NCI-H128 (cell line): ENCODE measurements around the gene P4HB.

Experiments used
- DNase-seq: peaks from one replicate; lab custom pipeline; 2025; ENCODE audit not compliant: unreplicated experiment; lab: John Stamatoyannopoulos, UW

P4HB gene

DNA sequence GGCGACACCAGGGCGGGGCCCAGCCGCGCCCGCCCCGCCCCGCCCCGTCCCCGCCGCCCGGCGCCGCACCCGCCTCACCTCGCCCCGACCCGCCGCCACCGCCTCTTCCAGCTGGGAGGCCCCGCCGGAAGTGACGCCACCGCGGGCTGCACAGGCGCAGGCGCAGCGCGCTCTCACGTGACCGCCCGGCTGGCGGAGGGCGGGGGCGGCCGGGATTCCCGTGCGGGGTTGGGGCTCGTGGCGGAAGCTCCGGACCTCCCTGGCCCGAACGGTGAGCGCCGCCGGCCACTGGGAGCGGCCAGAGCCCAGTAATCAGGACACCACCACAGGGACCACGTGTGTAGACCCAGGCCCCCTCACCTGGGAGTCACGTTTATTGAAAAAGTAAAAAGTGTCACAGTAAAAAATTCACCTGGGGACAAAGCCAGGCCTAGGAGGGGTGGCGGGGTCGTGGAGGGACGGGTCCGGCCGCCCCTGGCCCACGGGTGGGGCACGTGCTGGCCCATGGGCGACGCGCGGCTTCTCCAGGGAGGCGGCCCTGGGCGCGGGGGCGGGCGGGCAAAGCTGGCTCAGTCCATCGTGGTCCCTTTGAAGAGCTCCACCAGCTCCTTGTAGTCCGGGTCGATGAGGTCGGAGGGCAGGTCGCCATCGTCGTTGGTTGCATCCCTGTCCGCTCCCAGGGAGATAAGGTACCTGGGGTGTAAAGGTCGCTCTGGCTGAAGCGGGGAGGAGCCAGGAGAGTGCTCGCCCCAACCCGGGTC, 27.0 kb downstream of the P4HB start, which contains the start of gene MCRIP1:
Gene MCRIP1 (minus strand): TSS at position 132 of the 761 bp plus-strand sequence. CDS start 8,785 bp downstream, outside the sequence.
- peak; percentile 76 for DNase-seq

DNA sequence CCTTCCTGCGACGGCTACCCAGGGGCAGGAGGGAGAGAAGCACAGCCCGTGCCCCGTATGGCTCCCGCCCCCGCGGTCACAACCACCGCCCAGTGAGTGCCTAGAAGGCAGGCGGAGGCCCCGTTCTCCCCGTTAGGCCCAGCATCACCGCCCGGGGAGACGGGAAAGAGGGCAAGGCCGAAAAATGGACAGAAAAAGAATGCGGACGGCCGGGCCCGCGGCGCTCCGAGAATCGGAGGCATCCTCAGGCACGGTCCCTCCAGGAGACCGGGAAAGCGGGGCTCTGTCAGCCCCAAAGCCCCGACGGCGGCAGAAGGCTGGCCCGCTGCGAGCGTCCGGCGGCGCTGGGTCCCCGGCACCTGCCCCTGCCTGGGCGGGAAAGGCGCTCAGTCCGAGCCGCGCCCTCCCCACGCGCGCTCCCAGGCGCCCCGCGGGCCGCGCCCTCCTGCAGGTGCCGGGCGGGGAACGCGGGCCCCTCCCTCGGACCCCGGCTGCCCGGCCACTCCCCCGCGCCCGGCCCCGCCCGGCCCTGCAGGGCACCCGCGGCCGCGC, 27.7 kb downstream of the P4HB start:
- DNase-seq = no peak

DNA sequence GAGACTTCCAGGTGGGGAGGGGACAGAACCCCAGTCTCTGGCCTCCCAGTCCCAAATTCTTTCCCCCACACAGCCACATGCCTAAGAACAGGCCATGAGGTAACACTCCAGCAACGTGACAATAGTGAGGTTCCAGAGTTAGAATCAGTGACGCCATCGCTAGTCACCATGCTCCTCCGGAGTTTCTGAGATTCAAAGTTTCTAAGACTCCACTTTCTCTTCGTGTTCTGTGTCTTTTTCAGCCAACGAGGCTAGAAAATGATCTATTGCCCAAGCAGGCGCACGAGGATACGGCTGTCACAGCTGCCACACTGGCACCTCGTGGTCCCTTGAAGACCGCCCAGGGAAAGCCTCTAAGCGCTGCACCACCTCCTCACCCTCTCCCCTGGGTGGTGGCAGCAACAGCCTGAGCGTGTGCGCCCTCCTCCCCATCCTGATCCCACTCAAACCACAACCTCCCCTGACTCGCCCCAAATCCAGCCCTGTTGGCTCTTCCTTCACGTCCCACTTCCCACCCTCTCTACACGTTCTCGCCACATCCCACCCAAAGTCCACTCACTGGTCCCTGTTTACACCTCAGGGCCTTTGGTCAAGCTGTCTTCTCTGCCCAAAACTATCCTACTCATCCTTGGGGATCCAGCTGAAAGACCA, 28.3 kb downstream of the P4HB start:
- DNase-seq = no peak

DNA sequence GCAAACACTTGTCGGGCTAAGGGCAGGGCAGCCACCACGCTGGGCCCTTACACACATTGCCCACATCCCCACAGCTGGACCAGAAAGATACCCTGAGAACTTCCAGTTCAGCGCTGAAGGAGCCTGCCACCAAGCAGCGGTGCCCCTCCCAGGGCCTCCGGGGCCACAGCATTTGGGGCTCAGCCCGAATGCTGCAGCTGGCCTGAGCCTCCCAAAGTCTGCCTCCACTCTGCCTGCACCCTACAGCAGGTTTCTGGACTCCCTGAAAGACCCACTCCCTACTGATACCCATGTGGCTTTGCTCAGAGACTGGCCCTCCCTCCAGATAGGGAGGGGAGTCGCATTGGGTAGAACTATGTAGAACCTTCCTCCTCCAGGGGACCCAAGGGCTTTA, 28.8 kb downstream of the P4HB start:
- no peak for DNase-seq

DNA sequence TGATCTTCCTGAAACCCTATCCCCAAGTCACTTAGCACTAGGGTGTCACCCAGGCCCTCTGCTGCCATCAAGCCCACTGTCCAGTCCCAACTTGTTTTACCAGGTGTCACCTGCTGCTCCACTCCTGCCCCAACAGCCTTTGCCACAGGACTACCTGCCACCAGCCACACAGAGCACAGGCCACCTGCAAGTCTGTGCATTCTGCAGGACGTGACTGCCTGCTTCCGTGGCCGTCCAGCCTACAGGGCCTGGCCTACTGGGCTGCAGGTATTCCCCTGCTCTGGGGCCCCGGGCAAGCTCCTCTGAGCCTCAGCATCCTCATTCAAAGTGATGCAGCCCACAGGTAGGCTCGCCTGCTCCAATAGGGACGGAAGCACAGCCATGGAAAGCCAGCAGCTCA, 30.5 kb downstream of the P4HB start:
- DNase-seq = no peak

DNA sequence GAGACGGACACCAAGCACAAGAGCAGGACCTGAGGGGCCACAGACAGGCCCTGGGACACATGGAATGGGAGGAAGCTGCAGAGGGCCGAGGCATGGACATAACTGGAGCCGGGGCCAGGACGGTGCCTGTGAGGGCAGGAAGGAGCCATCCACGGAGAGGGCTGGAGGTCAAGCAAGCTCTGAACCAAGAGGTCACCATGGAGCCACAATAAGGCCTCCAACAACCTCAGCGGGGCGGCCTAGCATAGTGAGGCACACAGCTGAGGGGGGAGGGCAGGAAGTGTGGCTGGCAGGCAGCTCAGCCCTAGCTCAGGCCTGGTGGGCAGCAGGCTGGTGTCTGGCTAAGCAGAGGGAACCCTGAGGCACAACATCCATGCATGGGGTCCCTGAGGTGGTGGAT, 31.7 kb downstream of the P4HB start:
- no peak for DNase-seq

DNA sequence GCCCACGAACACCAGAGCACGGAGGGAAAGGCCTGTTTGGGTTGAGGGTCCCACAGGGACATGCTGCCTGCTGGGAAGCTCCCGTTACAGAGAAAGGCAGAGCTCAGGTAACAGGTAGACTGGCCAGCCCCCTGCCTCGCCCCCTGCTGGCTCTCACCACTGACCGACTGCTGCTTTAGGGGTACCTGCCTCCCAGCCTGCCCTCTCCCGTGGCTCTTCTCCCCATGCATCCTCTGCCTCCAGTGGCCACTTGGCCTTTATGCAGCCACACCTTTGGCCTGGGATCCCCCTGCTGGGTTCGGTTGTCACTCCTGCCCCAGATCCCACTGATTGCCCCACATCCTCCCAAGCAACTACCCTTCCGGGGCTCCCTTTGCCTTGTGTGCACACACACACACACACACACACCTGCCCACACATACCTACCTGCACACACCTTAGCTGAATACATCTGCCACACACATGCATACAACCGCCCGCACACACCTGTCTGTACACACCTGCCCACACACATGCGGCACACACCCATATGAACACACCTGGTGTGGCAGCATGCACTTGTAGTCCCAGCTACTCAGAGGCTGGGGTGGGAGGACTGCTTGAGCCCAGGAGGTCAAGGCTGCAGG, 34.4 kb downstream of the P4HB start:
- DNase-seq = no peak

DNA sequence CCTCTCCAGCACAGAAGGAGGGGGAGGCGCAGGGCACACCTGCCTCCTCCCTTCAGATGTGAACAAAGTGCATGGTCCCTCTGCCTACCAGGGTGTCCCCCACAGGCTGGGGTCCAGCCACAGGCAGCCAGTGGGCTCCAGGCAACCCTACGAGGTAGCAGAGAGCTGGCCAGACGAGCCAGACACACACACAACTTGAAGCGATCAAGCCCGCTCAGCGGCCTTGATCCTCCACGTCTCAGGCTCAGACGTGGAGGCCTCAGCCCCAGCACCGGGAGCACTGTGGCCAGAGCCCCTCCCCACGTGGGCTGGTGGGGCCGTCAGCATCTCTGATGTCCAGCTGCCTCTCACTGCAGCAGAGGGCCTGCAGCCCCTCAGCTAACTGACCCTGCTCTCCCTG, 35.7 kb downstream of the P4HB start:
- DNase-seq = no peak

DNA sequence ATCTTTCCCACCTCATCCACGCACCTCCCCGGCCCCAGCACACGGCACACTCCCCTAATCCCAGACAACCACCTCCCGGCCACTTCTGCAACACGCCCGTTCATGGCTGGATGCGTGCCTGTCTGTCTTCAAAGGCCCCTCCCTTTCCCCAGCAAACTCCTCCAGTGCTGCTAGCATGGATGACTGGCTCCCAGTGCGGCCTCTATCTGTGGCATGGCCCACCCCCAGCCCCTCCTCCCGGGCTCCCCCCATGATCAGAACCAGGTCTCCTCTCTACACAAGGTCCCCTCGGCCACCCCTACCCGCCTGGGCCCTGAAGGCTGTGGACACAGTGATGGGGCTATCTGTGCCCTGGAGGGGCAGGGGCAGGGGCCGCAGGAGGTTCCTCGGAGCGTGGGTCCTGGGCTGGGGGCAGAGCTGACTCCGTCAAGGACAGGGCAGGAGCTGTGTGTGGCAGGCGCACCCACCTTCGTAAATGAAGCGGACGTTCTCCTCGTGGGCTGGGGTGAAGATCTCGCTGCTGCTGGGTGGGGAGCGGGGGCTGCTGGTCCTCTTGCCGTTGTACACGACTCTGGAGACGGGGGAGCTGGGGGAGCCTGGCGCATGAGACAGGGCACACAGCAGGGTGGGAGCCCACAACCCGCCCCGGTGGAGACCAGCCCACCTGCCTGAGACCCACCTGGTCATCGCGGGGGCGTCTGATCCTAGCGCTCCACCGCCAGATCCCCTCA, 36.4 kb downstream of the P4HB start:
- no peak for DNase-seq

DNA sequence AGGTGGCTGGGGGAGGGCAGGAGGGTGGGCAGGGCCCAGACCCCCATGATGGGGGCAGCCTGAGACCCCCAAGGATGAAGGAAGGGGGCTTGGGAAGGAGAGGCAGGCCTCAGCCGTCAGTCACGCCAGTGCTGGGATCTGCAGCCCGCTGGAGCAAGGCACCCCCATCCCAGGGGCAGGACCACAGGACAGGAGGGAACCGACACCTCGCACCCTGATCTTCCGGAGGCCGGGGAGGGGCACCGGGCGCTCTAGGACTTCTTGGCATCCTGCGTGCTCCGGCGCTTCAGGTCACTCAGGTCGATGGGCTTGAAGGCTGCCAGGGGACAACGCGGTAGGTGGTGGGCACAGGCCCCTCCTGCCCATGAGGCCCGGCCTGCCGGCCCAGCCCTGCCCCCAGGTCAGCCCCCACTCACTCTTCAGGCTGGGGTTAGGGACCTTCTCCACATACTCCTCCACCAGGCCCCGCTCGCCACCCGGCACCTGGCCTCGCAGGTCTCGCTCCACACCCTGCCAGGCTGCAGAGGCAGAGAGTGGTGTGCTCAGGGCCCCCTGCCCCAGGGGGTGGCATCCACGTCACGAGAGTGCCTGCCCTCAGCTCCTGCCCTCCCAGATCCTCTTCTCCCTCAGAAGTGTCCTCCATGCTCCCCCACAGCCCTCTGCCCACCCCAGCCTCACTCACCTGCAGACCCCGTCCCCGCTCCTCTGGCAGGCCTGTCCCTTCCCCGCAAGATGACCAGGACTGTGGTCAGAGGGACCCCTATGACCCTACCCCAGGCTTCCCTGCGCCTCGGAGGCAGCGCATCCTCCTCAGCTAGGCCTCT, 37.1 kb downstream of the P4HB start:
- no peak for DNase-seq

DNA sequence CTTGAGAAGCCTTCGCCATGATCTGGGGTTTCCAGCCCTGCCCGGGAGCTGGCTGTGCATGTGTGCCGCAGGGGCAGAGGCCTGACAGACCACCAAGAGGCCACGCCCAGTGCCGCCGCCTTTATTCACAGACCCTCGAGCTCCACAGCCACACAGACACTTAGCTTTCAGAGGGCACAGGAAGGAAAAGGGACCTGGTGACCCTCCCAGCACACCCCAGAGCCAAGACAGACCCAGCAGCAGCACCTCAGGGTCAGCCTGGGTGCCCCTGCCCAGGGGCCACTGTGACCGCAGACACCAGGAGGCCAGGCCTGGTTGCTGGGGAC, 38.1 kb downstream of the P4HB start:
- DNase-seq = no peak

DNA sequence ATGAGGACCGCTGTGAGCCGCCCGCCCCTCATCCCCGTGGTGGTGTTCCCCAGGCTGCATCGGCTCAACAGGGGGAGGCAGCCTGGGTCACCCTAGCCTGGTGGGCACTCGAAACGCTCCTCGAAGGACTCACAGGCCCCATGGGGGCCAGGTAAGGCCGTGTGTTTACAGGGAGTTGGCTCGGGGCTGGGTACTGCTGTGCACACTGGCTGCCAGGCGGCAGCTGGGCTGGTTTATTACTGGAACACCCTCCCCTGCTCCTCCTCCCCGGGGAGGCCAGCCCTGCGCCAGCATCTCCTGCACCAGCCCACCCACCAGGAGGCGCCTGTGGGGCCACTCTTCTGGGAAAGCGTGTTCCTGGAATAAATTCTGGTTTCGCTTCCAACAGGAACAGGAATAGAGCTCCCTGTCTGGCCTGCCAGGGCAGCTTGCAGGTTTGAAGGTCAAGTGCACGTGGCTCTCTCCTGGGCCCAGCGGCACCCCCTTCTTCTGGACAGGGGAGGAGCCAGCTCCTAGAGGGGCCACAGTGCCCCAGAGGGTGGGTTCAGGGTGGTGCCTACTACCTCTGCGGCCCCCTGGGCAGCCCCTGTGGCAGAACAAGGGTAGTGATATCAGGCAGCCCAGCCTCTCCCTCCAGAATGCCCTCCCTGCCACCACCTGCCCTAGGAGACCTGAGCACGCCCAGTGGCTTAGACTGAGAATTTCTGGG, 38.6 kb downstream of the P4HB start:
- DNase-seq = no peak

DNA sequence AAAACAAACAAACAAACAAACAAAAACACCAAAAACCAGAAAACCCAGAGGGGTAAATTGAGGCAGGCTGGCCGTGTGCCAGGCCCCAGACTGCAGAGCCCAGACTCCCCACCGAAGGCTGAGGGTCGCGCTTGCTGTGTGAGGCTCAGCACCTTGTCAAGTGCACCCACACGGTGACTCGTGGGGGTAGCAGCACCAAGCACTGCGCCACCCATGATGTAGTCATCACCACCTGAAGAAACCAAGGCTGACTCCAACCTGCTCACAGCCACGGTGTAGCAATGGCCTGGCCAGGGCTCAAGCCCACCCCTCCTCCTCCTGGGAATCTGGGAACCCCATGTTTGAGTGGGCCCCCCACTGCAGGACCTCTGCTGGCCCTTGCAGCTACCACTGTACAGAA, 39.2 kb downstream of the P4HB start:
- no peak for DNase-seq

DNA sequence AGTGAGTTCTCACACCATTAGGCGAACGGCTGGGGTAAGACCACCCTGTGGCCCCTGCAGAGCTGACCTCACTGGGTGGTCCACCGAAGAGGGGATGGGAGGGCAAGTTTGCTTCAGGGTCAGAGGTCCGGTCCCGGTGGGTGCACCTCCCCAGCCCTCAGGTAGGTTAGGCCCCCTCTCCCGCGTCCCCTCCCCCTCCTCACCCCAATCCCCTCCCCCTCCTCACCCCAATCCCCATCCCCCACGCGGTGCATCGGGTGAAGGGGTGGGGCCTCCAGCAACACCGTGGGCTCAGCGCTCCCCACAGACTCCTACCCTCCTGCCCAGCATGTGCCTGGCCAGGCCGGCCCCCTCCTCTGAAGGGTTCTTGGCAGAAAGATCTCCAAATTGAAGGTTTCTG, 40.6 kb downstream of the P4HB start:
- DNase-seq = no peak

DNA sequence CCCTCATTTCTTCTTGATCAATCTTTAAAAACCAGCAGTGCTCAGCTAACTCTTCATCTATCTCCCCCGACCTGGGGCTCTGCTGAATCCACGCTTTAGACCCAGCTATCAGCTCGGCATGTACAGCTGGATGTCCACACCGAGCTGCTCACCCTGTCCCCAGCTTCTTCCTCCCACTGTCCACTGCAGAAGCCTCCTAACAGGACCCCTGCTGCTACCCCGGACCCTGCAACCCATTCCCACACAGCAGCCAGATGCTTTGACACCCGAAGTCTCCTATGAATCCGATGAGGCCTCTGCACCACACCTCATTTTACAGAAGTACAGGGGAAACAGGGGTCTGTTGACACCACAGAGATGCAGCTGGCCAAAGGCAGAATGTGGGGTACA, 42.6 kb downstream of the P4HB start:
- no peak for DNase-seq

DNA sequence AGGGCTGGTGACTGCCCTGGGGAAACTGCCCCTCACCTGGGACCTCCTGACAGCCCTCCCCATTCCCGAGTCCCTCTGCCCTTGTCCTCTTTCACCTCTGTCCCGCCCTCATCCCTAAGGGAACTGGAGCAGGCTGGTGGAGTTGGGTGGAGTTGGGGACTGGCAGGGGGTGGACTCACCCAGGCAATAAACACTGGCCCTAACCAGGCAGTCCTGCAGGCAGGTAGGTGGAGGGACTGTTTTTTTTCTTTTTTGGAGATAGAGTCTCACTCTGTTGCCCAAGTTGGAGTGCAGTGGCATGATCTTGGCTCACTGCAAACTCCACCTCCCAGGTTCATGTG, 44.7 kb downstream of the P4HB start:
- no peak for DNase-seq

DNA sequence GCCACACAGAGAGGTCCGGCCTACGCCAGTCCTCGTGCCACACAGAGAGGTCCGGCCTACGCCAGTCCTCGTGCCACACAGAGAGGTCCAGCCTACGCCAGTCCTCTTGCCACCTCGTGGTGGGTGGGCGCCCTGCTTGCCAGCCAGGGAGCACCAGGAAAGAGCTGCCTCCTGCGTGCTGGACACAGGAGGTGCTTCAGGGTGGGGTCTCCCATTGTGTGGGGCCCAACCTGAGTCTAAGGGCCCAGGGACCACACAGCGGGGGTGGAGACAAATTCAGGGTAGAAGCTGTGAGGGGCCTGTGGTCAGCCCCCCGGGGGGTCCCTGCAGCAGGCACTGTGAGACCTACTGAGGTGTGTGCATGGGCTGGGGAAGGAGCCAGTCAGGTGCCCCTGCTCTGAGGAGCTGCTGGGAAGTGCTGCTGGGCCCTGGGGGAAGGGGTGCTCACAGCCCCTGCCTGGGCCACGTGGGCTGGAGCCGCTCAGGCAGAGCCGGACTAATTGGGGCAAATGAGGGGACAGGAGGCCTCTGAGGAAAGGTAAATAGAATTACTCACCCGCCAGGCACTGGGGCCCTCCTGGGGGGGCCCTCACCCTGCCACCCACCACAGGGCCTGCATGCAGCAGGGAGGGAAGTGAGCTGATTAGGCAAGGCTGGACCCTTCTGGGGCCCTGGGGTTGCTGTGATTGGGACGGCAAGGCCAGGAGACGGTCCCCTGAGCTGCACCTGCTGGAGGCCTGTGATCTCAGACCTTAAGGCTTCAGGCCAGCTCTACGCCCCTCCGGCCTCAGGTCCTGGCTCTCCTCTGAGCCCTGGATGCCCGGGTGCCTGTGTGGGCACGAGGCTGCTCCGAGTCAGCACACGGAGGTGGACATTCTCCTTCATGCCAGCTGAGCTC, 45.3 kb downstream of the P4HB start:
- no peak for DNase-seq

DNA sequence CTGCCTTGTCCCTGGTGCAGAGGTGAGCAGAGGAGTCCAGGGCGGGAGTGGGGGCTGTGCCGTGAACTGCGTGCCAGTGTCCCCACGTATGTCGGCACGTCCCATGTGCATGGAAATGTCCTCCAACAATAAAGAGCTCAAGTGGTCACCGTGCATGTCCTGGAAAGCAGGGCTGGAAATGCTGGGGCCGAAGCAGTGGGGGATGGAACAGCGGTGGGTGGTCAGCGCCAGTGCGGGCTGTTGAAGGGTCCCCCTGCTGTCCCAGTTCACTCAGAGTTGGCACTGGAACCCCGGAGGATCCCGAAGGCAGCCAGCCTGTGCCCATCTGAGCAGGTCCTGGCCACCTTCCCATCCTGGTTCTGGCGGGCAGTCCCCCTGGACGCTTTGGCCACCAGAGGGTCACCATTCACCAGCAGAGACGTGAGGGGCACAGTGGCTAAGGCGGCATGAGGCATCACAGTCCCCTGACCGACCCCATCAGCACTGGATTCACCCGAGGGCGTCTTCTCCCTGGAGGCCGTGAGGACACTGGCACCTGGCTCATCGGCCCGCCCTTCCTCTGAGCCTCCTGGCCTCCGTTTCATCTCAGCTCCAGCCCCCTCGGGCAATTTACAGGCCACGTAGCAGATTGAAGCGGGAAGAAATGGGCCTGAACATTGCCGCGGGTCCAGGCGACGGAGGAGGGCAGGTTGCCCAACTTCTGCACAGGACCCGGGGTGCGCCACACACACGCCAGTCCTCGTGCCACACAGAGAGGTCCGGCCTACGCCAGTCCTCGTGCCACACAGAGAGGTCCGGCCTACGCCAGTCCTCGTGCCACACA, 46.3 kb downstream of the P4HB start:
- DNase-seq = no peak
